ENCODE results near the gene FNDC8.
"Not testable (repeated sequence)": the region's sequence is repeated elsewhere in the genome, so short reads cannot be mapped to it uniquely, and the experiment has no call there.

FNDC8 gene

DNA sequence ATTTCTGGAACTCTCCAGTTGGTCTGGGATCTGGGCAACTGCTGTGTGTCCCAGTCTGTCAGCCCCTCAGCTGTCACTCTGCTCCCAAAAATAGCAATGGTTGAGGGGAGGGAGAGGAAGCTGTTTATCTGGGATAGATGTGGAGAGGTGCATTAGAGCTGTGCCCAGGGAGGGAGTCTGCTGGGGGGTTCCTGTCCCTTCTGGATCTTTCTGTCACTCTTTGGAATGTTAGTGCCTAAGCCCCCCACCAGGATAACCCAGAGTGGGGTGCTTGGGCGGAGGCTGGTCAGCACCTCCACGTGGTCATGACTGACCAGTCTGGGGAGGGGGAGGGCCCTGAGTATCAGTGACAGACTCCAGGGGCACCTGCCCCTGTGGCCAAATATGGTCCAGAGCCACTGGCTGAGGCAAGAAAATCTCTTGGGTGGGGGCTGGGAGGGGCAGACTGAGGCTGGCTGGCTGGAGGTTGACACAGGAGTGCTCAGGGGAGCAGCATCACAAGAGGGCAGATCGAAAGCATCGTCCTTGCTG is 26.0 kb downstream of the FNDC8 start, which contains the start of gene UNC45B:
Gene UNC45B (plus strand): TSS at position 443 of the 531 bp plus-strand sequence. CDS start 447 bp downstream, outside the sequence.
- no peak within 1 kb of the TSS for H3K4me2 ChIP-seq (ENCODE audit: low read length)

DNA sequence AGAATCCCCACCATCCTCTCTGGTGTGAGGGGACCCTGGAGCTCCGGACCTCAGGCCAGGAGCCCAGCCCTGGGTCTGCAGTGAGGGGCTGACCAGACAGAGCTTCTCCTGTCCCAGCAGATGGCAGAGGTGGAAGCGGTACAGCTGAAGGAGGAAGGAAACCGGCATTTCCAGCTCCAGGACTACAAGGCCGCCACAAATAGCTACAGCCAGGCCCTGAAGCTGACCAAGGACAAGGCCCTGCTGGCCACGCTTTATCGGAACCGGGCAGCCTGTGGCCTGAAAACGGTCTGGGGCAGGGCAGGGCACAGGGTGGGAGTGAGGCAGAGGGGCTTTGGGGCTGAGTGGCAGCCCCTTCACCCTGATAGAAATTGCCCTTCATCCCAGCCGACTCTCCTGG is 26.7 kb downstream of the FNDC8 start:
- H3K79me2 ChIP-seq (ENCODE audit: low read length): no peaks in the 10 kb centered on the region

More for the DNA sequence above, 26.0 kb downstream of the FNDC8 start, which contains the start of gene UNC45B:
- Histone ChIP-seq H3K9ac (ENCODE audit: low read length) (no peak within 1 kb of the TSS), H4K20me1 (ENCODE audit: insufficient read depth, low read length) (no peaks in the 10 kb centered on the region), H3K79me2 (ENCODE audit: low read length) (no peaks in the 10 kb centered on the region; the same call in 1 of the 2 replicates), H3K4me1 (ENCODE audit: low read length) (peaks cover 2% of the 10 kb centered on the region; the same call in 1 of the 2 replicates), H3K4me3 (ENCODE audit: low read length) (no peak within 1 kb of the TSS), H3K36me3 (replicated peaks; ENCODE audit: low read depth, low read length) (no peaks in the 10 kb centered on the region), H3K27ac (ENCODE audit: low read length) (no peak within 1 kb of the TSS), H3K9me3 (ENCODE audit: insufficient read depth, low read length) (no peaks in the 10 kb centered on the region), H2AFZ (ENCODE audit: low read depth, low read length) (no peak within 1 kb of the TSS), H3K27me3 (ENCODE audit: low read depth, low read length) (no peaks in the 10 kb centered on the region)
- TF ChIP-seq, protein P1, sequence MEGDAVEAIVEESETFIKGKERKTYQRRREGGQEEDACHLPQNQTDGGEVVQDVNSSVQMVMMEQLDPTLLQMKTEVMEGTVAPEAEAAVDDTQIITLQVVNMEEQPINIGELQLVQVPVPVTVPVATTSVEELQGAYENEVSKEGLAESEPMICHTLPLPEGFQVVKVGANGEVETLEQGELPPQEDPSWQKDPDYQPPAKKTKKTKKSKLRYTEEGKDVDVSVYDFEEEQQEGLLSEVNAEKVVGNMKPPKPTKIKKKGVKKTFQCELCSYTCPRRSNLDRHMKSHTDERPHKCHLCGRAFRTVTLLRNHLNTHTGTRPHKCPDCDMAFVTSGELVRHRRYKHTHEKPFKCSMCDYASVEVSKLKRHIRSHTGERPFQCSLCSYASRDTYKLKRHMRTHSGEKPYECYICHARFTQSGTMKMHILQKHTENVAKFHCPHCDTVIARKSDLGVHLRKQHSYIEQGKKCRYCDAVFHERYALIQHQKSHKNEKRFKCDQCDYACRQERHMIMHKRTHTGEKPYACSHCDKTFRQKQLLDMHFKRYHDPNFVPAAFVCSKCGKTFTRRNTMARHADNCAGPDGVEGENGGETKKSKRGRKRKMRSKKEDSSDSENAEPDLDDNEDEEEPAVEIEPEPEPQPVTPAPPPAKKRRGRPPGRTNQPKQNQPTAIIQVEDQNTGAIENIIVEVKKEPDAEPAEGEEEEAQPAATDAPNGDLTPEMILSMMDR (IDR thresholded peaks at IDR 0.05; ENCODE audit: low read depth, low read length): no peak
- no peak for TF ChIP-seq EZH2phosphoT487 (IDR thresholded peaks at IDR 0.05; ENCODE audit: low read depth)

DNA sequence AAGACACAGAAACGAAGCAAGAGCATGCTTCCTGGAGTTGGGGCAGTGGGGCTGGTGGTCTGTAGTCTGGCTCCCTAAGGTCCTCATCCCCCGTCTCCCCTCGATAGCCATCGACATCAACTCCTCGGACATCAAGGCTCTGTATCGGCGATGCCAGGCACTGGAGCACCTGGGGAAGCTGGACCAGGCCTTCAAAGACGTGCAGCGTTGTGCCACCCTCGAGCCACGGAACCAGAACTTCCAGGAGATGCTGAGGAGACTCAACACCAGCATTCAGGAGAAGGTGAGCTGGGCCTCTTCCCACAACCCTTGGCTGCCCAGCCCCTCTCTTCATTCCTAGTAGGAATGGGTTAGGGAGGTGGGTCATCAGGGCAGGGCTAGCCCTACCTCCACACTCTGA is 28.5 kb downstream of the FNDC8 start:
- H3K9ac ChIP-seq (ENCODE audit: low read length): no peak overlapping the region
- no peak overlapping the region for H2AFZ ChIP-seq (ENCODE audit: low read depth, low read length)
- H4K20me1 ChIP-seq (ENCODE audit: insufficient read depth, low read length): no peaks in the 10 kb centered on the region
- H3K27me3 ChIP-seq (ENCODE audit: low read depth, low read length): no peaks in the 10 kb centered on the region; the same call in 1 of the 2 replicates
- no peaks in the 10 kb centered on the region for H3K36me3 ChIP-seq (replicated peaks; ENCODE audit: low read depth, low read length)
- H3K79me2 ChIP-seq (ENCODE audit: low read length): no peaks in the 10 kb centered on the region
- no peak overlapping the region for H3K27ac ChIP-seq (ENCODE audit: low read length)
- no peaks in the 10 kb centered on the region for H3K4me1 ChIP-seq (ENCODE audit: low read length)
- H3K4me2 ChIP-seq (ENCODE audit: low read length): no peak overlapping the region
- no peaks in the 10 kb centered on the region for H3K9me3 ChIP-seq (ENCODE audit: insufficient read depth, low read length)
- H3K4me3 ChIP-seq (ENCODE audit: low read length): no peak overlapping the region
- TF ChIP-seq, protein P1 (IDR thresholded peaks at IDR 0.05; ENCODE audit: low read depth, low read length): no peak
- no peak for TF ChIP-seq EZH2phosphoT487 (IDR thresholded peaks at IDR 0.05; ENCODE audit: low read depth)

More for the DNA sequence above, 26.7 kb downstream of the FNDC8 start:
- Histone ChIP-seq H3K4me3 (ENCODE audit: low read length) (no peak overlapping the region), H3K27ac (ENCODE audit: low read length) (no peak overlapping the region), H3K27me3 (ENCODE audit: low read depth, low read length) (no peaks in the 10 kb centered on the region; the same call in 1 of the 2 replicates), H3K9ac (ENCODE audit: low read length) (no peak overlapping the region), H3K36me3 (replicated peaks; ENCODE audit: low read depth, low read length) (no peaks in the 10 kb centered on the region), H3K9me3 (ENCODE audit: insufficient read depth, low read length) (no peaks in the 10 kb centered on the region), H2AFZ (ENCODE audit: low read depth, low read length) (no peak overlapping the region), H4K20me1 (ENCODE audit: insufficient read depth, low read length) (no peaks in the 10 kb centered on the region), H3K4me1 (ENCODE audit: low read length) (no peaks in the 10 kb centered on the region), H3K4me2 (ENCODE audit: low read length) (no peak overlapping the region)
- no peak for TF ChIP-seq EZH2phosphoT487 (IDR thresholded peaks at IDR 0.05; ENCODE audit: low read depth)
- TF ChIP-seq, protein P1 (IDR thresholded peaks at IDR 0.05; ENCODE audit: low read depth, low read length): no peak

DNA sequence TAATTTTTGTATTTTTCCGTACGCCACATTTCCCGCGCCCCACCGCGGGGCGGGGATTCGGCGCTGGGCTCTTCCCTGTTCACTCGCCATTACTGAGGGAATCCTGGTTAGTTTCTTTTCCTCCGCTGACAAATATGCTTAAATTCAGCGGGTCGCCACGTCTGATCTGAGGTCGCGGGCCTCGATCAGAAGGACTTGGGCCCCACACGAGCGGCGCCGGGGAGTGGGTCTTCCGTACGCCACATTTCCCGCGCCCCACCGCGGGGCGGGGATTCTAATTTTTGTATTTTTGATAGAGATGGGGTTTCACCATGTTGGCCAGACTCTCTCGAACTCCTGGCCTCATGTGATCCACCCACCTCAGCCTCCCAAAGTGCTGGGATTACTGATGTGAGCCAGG is 29.7 kb downstream of the FNDC8 start:
- not testable (repeated sequence) for H2AFZ ChIP-seq (ENCODE audit: low read depth, low read length); H3K36me3 ChIP-seq (replicated peaks; ENCODE audit: low read depth, low read length); H3K27me3 ChIP-seq (ENCODE audit: low read depth, low read length); H3K27ac ChIP-seq (ENCODE audit: low read length); H3K79me2 ChIP-seq (ENCODE audit: low read length); H3K4me1 ChIP-seq (ENCODE audit: low read length); H3K4me2 ChIP-seq (ENCODE audit: low read length); H3K4me3 ChIP-seq (ENCODE audit: low read length); H4K20me1 ChIP-seq (ENCODE audit: insufficient read depth, low read length); H3K9me3 ChIP-seq (ENCODE audit: insufficient read depth, low read length); H3K9ac ChIP-seq (ENCODE audit: low read length)
